HuH-7.5 (cell line): ENCODE measurements around the gene FOCAD.
"Not testable (repeated sequence)": the region's sequence is repeated elsewhere in the genome, so short reads cannot be mapped to it uniquely, and the experiment has no call there.

Experiments used
- DNase-seq: peaks from one replicate; pipeline ENCODE4 v3.0.0; 2011; ENCODE audit warnings: low spot score

The FOCAD gene, protein sequence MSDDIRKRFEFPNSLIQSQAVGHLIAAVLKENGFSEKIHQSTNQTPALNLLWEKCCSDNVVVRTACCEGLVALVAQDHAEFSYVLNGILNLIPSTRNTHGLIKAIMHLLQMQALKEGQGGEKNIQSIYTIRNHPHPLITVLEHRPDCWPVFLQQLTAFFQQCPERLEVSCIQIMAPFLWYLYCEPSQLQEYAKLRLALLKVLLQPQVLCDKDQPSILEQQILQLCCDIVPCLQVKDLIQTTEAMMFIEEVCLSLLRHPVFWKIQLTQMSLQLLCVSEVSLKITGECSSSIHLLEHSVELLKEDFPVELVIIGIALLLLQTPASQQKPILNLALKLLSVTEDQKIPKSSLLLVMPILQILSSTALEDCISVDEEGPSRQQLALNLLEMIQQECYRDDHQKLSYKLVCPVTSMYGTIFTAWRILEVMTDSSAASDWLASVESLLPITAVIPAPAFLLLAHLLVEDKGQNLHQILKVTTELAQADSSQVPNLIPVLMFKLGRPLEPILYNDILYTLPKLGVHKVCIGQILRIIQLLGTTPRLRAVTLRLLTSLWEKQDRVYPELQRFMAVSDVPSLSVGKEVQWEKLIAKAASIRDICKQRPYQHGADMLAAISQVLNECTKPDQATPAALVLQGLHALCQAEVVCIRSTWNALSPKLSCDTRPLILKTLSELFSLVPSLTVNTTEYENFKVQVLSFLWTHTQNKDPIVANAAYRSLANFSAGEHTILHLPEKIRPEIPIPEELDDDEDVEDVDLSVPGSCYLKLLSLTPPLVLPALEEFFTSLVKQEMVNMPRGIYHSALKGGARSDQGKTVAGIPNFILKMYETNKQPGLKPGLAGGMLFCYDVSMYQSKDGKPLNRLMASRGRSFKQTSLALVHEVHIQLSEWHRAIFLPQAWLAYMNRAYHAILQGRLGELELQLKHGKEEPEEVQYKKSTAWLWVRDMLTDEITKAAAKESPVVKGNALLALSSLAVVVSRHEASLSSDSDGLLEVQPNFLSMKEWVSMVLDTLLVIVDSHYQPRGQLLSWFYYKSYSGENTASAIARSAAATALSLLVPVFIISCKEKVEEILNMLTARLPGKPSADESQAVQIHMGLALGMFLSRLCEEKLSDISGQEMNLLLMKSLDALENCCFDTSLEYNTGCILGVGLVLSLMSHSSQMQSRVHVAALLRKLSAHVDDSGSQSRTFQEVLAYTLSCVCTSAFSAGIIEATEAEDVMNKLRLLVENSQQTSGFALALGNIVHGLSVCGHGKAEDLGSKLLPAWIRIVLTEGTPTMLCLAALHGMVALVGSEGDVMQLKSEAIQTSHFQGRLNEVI (N-terminal part only)

DNA sequence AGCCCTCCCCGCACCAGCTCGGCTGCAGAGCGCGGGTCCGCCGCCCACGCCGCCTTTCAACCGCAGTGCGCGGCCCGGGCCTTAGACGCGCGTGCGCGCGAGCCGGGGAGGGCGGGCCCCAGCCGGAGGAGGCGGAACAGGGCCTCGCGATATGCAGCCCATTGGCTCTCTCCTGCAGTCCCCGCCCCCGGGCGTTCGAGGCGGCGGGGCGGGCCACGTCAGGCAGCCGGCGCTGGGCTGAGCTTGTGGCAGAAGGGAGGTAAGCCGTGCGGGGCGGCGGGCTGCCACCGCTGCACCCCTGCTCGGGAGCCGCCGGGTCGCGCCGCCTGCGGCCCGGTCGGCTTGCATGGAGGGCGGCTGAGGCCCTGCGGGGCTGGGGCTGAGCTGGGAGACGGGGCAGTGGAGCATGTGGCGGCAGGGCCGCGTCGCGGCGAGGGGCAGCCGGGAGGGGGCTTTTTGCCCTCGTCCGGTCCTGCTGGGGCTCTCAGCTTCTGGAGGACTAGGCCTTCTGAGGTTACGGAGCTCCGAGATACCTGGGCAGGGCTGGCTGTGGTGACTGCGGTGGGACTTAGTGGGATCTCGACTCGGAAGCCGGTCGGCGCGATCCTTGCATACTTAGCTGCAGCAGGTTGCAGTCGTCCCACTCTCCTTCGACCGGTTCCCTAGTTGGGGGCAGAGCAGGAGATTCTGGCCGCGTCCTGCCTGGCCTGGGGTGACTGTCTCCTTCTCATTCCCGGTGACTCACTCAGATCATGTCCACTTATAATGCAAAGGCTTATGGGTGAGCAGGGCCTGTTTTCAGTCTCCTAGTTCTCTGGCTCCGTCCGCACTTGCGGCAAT, at the start of gene FOCAD:
Gene FOCAD, plus strand, starts transcription at position 225 of the 840 bp plus-strand sequence. CDS start 31,095 bp downstream, outside the sequence.
- DNase-seq: peak; percentile 75

DNA sequence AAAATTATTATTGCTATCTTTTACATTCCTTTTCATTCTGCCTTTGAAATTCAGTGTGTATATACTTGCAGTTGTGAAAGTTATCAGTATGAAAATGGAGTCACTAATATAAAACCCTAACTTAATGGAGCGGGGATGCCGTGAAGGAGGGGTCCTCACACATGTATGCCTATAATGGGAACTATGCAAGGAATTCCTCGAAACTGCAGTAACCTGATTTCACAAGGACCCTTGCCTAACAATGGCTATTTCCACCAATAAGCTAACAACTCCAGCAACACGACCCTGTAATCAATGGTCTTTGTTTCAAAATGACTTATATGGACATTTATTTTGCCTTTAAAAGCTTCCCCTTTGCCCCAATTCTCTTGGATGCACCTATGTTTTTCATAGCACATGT, 49.2 kb upstream of the FOCAD start:
- DNase-seq: no peak

DNA sequence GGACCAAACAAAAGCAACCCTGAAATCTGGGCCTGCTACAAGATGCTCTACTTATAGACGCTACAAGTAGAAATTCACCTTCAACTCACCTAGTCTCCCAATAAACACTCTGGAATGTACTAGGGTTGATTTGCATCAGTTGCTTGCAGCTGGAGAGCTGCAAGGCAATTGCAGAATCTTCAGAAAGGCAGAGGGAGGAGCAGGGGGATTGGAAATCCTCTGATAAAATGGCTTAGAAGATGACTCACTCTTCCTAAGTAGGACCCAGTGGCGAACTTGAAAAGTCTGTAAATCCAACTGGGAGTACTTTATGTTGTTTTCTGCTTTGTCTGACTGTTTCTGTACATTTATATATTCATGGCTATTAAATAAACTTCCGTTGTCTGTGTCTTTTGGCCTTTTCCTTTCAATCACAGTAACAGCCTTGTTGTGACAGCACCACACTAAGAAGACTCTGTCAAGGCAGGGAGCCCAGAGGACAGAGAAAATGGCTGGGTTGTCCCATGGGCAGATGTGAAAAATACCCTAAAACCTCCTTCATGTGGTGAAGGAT, 47.1 kb upstream of the FOCAD start:
- DNase-seq: no peak

DNA sequence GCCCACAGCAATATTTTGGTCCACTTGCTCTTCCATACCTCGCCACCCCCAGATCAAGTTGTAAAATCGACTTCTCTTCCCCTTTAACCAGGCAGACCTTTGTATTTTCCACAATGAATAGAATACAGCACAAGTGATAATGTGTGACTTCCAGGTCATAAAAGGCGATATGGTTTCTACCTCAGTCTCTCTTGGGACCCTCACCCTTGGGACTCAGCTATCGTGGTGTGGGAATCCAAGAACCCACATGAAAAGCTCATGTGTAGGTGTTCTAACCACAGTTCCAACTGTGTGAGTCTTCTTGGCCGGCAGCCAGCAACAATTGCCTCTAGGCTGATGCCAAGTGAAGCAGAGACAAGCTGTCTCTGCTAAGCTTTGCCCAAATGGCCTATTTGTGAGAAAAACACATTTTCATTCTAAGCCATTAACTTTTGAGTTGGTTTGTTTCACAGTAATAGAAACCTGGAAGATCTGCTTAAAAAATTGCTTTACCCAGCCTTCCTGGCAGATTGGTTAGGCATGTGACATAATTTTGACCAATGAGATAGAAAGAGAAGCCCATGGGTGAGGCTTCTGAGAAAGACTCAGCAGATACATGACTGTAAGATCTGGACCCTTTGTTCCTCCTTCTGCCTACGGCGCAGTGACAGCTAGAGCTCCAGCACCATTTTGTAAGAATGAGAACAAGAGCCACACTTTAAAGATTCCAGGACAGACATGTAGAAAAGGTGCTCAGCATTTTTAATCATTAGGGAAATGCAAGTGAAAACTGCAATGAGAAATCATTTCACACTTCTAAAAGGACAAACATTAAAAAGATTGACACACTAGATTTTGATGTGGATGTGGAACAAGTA, 43.5 kb upstream of the FOCAD start:
- DNase-seq: no peak

DNA sequence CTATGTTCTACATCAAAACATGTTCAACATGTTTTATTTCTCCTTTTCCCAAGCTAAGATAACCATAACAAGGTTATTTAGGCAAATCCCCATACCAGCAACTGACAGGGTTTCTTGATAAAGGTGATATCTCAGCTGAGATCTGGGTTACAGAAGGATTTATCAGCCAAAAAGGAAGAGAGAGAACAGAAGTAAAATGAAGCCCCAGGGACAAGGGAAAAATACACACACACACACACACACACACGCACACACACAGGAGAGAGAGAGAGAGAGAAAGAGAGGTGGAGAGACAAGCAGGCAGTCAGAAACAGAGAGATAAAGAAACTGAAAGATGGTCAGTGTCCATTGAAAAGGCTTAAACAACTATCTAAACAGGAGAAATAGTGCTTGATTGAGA, 42.0 kb upstream of the FOCAD start:
- no peak for DNase-seq

DNA sequence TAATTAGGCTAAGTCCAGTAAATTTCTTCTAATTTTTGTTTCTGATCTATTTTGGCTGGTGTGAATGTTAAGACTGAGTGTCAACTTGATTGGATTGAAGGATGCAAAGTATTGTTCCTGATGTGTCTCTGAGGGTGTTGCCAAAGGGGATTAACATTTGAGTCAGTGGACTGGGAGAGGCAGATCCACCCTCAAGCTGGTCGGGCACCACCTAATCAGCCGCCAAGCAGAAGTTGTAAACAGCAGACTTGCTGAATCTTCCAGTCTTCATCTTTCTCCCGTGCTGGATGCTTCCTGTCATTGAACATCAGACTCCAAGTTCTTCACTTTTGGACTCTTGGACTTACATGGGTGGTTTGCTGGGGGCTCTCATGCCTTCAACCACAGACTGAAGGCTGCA, 40.4 kb upstream of the FOCAD start:
- no peak for DNase-seq

DNA sequence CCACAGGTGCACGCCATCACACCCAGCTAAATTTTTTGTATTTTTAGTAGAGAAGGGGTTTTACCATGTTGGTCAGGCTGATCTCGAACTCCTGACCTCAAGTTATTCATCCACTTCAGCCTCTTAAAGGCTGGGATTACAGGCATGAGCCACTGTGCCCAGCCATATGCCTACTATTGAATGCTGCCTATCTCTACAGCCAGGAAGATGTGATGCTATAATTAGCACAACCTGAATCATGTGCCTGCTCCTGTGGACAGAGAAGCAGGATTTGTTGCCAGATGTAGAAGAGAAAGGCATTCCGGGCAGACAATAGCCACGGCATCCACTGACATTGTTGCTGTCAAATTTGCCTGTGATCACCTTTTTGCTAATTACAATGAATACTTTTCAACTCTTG, 37.4 kb upstream of the FOCAD start:
- DNase-seq: no peak

DNA sequence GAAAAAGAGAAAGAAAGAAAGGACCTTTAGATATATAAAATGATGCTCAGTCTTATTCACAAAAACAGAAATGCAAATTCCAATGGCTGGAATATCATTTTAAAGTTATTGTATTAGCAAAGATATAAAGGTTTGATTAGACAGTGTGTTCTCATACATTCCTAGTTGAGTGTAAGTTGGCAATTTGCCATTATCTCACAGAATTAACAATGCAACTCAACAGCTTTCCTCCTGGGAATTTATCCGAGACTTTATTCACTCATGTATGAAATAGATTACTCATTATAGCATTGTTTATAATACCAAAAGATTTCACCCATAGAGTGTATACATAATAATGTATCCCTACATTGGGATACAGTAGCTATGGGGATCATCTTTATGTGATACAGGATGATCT, 34.7 kb upstream of the FOCAD start:
- DNase-seq: no peak

DNA sequence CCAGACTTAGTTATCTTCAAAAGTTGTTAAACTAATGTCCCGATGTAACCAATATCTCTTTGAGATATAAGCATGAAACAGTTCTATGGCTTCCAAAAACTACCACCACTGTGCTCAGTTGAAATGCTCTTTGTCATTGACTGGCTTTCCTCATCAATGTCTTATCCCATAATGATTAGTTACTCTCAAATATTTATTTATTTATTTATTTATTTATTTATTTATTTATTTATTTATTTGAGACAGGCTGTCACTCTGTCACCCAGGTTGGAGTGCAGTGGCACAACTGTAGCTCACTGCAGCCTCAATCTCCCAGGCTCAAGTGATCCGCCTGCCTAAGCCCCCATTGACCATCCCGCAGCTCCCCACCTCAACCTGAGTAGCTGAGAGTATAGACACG, 33.7 kb upstream of the FOCAD start:
- no peak for DNase-seq

DNA sequence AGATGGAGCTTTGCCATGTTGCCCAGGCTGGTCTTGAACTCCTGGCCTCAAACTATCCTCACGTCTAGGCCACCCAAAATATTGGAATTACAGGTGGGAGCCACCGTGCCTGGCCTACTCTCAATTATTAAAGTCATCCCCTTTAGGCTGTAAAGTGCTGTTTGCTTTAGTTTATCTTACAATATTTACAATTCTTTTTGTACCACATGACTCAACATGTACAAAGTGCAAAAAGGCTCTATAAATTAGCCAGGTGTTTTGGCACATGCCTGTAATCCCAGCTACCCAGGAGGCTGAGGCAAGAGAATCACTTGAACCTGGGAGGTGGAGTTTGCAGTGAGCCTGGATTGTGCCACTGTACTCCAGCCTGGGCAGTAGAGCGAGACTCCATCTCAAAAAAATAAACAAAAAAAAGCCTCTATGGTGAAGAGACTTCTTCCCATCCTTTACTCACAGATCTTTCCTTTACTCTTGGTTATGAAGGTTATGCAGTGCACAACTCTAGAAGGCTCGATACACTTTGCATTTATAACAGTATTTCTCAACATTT, 33.2 kb upstream of the FOCAD start:
- no peak for DNase-seq

DNA sequence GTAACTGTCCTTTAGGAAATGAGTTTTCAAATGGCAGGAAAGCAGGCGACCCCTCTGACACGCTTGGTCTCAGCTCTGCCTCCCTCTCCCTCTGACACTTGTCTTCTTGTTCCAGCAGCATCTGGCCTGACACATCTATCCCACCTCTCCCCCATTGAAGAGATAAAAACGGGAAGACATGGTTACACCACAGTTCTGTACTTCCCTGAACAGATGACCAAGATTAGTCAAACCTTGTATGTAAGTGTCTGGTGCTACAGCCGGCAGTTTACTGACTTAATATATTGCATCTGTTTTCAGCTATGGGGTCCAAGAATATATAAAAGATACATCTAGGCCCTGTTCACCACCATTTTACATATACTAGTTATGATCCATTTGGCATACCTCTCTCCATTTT, 32.1 kb upstream of the FOCAD start:
- DNase-seq: no peak

DNA sequence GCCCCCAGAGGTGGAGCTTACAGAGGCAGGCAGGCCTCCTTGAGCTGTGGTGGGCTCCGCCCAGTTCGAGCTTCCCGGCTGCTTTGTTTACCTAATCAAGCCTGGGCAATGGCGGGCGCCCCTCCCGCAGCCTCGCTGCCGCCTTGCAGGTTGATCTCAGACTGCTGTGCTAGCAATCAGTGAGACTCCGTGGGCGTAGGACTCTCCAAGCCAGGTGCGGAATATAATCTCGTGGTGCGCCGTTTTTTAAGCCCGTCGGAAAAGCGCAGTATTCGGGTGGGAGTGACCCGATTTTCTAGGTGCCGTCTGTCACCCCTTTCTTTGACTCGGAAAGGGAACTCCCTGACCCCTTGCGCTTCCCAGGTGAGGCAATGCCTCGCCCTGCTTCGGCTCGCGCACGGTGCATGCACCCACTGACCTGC, 25.8 kb upstream of the FOCAD start:
- DNase-seq: not testable (repeated sequence)

DNA sequence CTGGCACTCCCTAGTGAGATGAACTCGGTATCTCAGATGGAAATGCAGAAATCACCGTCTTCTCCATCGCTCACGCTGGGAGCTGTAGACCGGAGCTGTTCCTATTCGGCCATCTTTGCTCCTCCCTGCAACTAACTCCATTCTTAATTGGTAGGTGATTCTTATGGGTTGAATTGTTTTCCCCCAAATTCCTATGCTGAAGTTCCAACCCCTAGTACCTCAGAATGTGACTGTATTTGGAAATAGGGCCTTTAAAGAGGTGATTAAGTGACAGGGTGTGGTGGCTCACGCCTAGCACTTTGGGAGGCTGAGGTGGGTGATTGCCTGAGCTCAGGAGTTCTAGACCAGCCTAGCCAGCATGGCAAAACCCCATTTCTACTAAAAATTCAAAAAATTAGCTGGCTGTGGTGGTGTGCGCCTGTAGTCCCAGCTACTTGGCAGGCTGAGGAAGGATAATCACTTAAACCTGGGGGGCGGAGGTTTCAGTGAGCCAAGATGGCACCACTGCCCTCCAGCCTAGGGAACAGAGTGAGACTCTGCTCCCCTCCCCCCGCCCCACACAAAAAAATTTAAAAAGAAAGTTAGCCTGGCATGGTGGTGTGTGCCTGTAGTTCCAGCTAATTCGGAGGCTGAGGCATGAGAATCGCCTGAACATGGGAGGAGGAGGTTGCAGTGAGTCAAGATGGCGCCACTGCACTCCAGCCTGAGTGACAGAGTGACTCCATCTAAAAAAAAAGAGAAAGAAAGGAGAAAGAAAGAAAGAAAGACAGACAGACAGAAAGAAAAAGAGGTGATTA, 25.2 kb upstream of the FOCAD start:
- no peak for DNase-seq

DNA sequence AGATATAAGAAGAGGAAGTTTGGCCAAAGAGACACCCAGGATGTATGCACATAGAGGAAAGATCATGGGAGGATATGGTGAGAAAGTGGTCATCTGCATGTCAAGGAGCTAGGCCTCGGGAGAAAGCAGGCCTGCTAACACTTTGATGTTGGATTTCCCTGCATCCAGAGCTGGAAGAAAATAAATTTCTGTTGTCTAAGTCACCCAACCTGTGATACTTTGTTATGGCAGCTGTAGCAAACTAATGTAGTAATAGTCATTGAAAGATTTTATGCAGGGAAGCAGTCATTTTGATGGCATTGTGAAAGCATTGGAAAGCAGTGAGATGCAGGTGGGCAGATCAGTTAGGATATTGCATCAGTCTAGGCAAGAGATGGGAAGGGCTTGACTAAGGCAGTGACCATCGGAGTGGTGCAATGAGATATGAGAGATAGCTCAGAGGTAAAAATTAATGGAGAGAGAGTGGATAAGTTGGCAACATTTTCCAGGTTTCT, 24.5 kb upstream of the FOCAD start:
- DNase-seq: no peak

DNA sequence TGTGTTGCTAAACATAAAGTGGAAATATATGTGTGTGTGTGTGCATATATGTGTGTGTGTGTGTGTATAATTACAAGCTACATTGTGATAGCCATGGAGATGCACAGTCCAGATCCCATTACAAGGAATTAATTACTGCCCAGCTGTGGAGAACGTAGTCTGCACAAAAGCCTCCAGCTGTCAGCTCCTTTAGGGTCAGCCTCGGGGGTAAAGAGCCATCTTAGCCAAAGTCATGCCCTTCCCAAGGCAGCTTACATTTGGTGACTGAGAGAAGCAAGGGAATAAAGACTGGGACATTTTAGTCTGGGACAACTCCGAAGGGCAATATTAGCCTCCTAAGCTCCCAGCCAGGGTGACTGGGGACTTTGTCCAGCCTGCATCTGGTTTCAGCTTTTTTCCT, 21.9 kb upstream of the FOCAD start:
- no peak for DNase-seq

DNA sequence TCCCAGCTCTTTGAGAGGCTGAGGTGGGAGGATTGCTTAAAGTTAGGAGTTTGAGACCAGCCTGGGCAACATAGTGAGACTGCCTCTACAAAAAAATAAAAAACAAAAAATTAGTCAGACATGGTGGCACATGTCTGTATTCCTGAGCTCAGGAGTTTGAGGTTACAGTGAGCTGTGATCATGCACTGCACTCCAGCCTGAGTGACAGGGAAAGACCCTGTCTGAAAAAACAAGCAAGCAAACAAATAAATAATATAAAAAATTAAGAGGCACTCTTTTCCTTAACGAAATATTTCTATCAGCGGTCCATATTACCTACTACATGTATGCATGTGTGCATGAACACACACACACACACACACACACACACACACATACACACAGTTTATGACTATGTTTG, 20.9 kb upstream of the FOCAD start:
- DNase-seq: no peak

DNA sequence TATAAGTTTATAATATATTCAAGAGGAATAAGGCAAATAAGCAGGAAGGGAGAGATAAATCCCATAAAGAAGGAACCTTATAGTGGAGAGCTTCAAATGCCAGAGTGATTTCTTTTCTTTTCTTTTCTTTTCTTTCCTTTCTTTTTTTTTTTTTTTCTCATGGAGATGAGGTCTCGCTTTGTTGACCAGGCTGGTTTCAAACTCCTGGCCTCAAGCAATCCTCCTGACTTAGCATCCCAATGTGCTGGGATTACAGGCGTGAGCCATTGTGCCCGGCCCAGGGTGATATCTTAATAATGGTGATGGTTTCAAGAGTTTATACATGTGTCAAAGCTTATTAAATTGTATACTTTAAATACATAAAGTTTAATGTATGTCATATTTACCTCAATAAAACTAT, 19.6 kb upstream of the FOCAD start:
- no peak for DNase-seq

DNA sequence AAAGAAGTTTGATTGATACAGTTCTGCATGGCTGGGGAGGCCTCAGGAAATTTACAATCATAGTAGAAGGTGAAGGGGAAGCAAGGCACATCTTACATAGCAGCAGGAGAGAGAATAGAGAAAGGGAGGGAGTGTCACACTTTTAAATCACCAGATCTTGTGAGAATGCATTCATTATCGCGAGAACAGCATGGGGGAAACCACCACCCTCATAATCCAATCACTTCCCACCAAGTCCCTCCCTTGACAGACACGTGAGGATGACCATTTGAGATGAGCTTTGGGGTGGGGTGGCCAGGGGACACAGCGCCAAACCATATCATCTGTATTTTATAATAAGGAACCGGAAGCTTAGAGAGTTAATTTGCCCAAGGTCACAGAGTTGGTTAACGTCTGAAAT, 13.7 kb upstream of the FOCAD start:
- DNase-seq: no peak

DNA sequence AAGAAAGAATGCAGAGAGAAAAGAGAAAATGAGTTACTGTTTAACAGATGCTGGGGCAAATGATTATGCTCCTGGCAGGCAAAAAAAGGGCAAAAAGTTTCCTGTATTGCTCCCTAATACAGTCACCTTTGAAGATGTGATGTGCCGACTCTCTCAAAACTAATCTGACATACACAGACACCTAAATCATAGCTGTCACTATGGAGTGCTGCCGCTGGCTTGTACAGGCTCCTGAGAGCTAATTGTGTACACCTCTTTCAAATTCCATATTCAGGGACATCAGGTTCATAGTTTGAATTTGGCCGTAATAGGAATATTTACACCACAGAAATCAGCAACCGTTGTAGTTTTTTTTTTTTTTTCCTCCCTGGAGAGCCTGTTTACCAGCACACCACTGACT, 12.4 kb upstream of the FOCAD start:
- DNase-seq: no peak
